ENCODE results near the gene PRICKLE1. TPM values are rescaled to one million over a fixed set of nuclear protein-coding genes. Genes with fewer than 3 reads are reported as not detected.
"Not testable (repeated sequence)": the region's sequence is repeated elsewhere in the genome, so short reads cannot be mapped to it uniquely, and the experiment has no call there.

PRICKLE1 gene
- total RNA-seq, 3 donors from 2014 or later, result 0.93 to 7.1 (median 4.4) TPM

- Histone ChIP-seq H3K4me3 (no peak overlapping the region), H3K9me3 (no peaks in the 10 kb centered on the region), H3K36me3 (ENCODE audit: low read depth) (no peaks in the 10 kb centered on the region), H3K4me1 (ENCODE audit: low read depth) (no peaks in the 10 kb centered on the region)
- TF ChIP-seq, protein P1, sequence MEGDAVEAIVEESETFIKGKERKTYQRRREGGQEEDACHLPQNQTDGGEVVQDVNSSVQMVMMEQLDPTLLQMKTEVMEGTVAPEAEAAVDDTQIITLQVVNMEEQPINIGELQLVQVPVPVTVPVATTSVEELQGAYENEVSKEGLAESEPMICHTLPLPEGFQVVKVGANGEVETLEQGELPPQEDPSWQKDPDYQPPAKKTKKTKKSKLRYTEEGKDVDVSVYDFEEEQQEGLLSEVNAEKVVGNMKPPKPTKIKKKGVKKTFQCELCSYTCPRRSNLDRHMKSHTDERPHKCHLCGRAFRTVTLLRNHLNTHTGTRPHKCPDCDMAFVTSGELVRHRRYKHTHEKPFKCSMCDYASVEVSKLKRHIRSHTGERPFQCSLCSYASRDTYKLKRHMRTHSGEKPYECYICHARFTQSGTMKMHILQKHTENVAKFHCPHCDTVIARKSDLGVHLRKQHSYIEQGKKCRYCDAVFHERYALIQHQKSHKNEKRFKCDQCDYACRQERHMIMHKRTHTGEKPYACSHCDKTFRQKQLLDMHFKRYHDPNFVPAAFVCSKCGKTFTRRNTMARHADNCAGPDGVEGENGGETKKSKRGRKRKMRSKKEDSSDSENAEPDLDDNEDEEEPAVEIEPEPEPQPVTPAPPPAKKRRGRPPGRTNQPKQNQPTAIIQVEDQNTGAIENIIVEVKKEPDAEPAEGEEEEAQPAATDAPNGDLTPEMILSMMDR (IDR thresholded peaks at IDR 0.05), result no peak
- ATAC-seq (no peak), DNase-seq (no peak)
- intact Hi-C loops (cut with DNase I, micrococcal nuclease), result no loop called here
These were observed 36.7 kb downstream of the PRICKLE1 start for GRCh38 chr12:42552822-42553221.

GRCh38 chr12:42550800-42551199, 38.7 kb downstream of the PRICKLE1 start:
- TF ChIP-seq, protein P1 (IDR thresholded peaks at IDR 0.05), result no peak
- intact Hi-C loops (cut with DNase I, micrococcal nuclease), result no loop called here
- ATAC-seq, result no peak
- Histone ChIP-seq H3K9me3 (no peaks in the 10 kb centered on the region), H3K4me3 (no peak overlapping the region), H3K4me1 (ENCODE audit: low read depth) (no peaks in the 10 kb centered on the region), H3K36me3 (ENCODE audit: low read depth) (no peaks in the 10 kb centered on the region)
- no peak for DNase-seq

DNA sequence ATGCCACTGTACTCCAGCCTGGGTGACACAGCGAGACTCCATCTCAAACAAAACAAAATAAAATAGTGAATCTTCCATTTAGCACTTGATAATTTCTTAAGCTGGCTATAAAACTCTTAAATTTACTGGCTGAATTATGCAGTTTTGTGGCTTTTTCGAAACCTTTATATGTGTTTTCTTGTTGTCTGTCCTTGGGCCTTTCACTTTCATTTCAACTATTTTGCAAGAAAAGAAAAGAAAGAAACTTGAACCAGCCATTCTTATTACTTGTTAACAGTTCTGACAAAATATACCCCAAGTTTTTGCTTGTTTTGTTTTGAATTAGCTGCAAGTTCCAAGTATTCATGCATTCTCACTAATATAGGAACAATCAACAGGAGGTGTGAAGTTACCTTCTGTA, 42.8 kb downstream of the PRICKLE1 start:
- intact Hi-C loops (cut with DNase I, micrococcal nuclease), result no loop called here
- TF ChIP-seq, protein P1 (IDR thresholded peaks at IDR 0.05), result no peak
- no peaks in the 10 kb centered on the region for H3K9me3 ChIP-seq
- H3K4me3 ChIP-seq, result no peak overlapping the region
- DNase-seq (no peak), ATAC-seq (no peak)
- H3K4me1 ChIP-seq (ENCODE audit: low read depth), result no peaks in the 10 kb centered on the region
- H3K36me3 ChIP-seq (ENCODE audit: low read depth), result no peaks in the 10 kb centered on the region

DNA sequence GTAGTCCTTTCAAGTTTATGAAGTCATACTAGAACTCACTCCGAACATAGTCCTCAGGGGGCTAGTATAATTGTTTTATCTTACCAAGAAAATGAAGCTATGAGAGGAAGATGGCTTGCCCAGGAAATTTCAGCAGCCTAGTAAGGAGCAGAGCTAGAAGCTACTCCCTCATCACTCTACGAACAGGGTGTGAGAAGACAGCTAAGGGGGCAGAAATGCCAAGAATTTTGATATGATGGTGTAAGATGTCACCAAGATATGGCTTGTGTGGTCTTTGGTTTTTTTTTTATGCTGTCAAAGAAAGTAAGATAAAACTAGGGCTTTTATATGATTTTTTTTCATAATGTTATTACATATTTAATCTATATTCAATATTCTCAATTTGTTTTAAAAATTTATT, 47.6 kb downstream of the PRICKLE1 start:
- TF ChIP-seq, protein P1 (IDR thresholded peaks at IDR 0.05), result no peak
- intact Hi-C loops (cut with DNase I, micrococcal nuclease), result no loop called here
- Histone ChIP-seq H3K4me3 (no peak overlapping the region), H3K4me1 (ENCODE audit: low read depth) (no peaks in the 10 kb centered on the region), H3K9me3 (no peaks in the 10 kb centered on the region), H3K36me3 (ENCODE audit: low read depth) (no peaks in the 10 kb centered on the region)
- DNase-seq (no peak), ATAC-seq (no peak)

DNA sequence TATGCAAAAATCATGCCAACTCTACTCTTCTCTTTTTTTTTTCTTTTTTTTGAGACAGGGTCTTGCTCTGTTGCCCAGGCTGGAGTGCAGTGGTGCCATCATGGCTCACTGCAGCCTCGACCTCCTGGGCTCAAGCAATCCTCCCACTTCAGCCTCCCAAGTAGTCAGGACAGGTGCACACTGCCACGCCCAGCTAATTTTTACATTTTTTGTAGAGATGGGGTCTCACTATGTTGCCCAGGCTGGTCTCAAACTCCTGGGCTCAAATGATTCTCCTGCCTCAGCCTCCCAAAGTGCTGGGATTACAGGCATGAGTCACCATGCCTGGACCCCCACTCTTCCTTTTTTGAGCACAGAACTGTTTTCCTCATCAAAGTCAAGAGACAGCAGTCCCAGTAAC, 48.2 kb downstream of the PRICKLE1 start:
- H3K4me1 ChIP-seq (ENCODE audit: low read depth); H3K36me3 ChIP-seq (ENCODE audit: low read depth); H3K4me3 ChIP-seq; ATAC-seq; DNase-seq; H3K9me3 ChIP-seq; intact Hi-C loops (cut with DNase I, micrococcal nuclease): not testable (repeated sequence)

DNA sequence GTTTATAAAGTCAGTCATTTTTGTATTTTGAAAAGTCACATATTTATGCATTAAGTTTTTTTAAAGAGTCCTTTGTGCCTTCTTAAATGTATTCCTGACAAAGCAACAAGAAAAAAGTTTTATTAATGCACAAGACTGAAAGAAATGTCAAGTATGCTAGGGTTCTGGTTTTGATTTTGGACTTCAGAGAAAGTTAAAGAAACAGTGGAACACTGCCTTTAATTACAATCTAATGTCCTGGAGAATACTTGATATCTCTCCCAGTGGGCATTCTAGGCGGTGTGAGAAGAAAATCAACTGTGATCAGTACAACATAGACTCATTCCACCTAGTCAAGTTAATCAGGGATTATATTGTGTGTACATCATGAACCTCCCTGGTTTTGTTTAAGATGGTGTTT, 49.9 kb downstream of the PRICKLE1 start:
- intact Hi-C loops (cut with DNase I, micrococcal nuclease), result no loop called here
- no peak for ATAC-seq
- no peak overlapping the region for H3K4me3 ChIP-seq
- H3K36me3 ChIP-seq (ENCODE audit: low read depth), result no peaks in the 10 kb centered on the region
- H3K9me3 ChIP-seq, result no peaks in the 10 kb centered on the region
- TF ChIP-seq, protein P1 (IDR thresholded peaks at IDR 0.05), result no peak
- DNase-seq, result no peak
- no peaks in the 10 kb centered on the region for H3K4me1 ChIP-seq (ENCODE audit: low read depth)

Measured in mucosa of descending colon (tissue), 3 donors.